ENCODE data around the gene DNAH1. TPM values are rescaled to one million over a fixed set of nuclear protein-coding genes. Genes with fewer than 3 reads are reported as not detected.

DNAH1 gene
- total RNA-seq, 2 donors from 2014 or later = 7.0 to 9.1 TPM

- H3K27ac ChIP-seq = no peak overlapping the region
- H3K4me1 ChIP-seq = peaks cover 3% of the 10 kb centered on the region
Measured at GRCh38 chr3:52305926-52306325, 10.2 kb upstream of the DNAH1 start.

GRCh38 chr3:52306978-52307377, 9.1 kb upstream of the DNAH1 start:
- Histone ChIP-seq H3K27me3 (no peaks in the 10 kb centered on the region), H3K27ac (no peak overlapping the region), H3K4me3 (no peak overlapping the region), H3K9ac (ENCODE audit: low read depth in 2 of 2, low read length in 2 of 2) (no peak overlapping the region), H3K9me3 (no peaks in the 10 kb centered on the region), H3K36me3 (no peaks in the 10 kb centered on the region), H3K4me1 (peaks cover 3% of the 10 kb centered on the region)
- intact Hi-C loops (cut with DNase I) = no loop called here
- TF ChIP-seq CTCF (IDR thresholded peaks at IDR 0.05) = no peak
- no peak for DNase-seq

More at GRCh38 chr3:52305926-52306325, 10.2 kb upstream of the DNAH1 start:
- peak; percentile 50 for DNase-seq
- intact Hi-C loops (cut with DNase I) = no loop called here
- Histone ChIP-seq H3K4me3 (no peak overlapping the region), H3K36me3 (no peaks in the 10 kb centered on the region), H3K9ac (ENCODE audit: low read depth in 2 of 2, low read length in 2 of 2) (no peak overlapping the region), H3K9me3 (no peaks in the 10 kb centered on the region), H3K27me3 (no peaks in the 10 kb centered on the region)
- TF ChIP-seq CTCF (IDR thresholded peaks at IDR 0.05) = no peak

GRCh38 chr3:52308308-52308707, 7.8 kb upstream of the DNAH1 start:
- no peak for TF ChIP-seq CTCF (IDR thresholded peaks at IDR 0.05)
- Histone ChIP-seq H3K4me3 (no peak overlapping the region), H3K4me1 (peaks cover 3% of the 10 kb centered on the region), H3K9ac (ENCODE audit: low read depth in 2 of 2, low read length in 2 of 2) (no peak overlapping the region), H3K36me3 (no peaks in the 10 kb centered on the region), H3K27me3 (no peaks in the 10 kb centered on the region), H3K9me3 (no peaks in the 10 kb centered on the region), H3K27ac (no peak overlapping the region)
- DNase-seq = no peak
- intact Hi-C loops (cut with DNase I) = no loop called here

- Histone ChIP-seq H3K4me3 (no peak overlapping the region), H3K27ac (no peak overlapping the region), H3K27me3 (no peaks in the 10 kb centered on the region), H3K36me3 (no peaks in the 10 kb centered on the region), H3K9me3 (no peaks in the 10 kb centered on the region), H3K4me1 (peaks cover 3% of the 10 kb centered on the region), H3K9ac (ENCODE audit: low read depth in 2 of 2, low read length in 2 of 2) (no peak overlapping the region)
- intact Hi-C loops (cut with DNase I) = no loop called here
- TF ChIP-seq CTCF (IDR thresholded peaks at IDR 0.05) = no peak
- DNase-seq = no peak
Measured at GRCh38 chr3:52310861-52311575, 5.1 kb upstream of the DNAH1 start.

GRCh38 chr3:52311576-52312119, 4.5 kb upstream of the DNAH1 start:
- intact Hi-C loops (cut with DNase I) = no loop called here
- peaks cover 3% of the 10 kb centered on the region for H3K4me1 ChIP-seq
- H3K27me3 ChIP-seq = no peaks in the 10 kb centered on the region
- no peak overlapping the region for H3K9ac ChIP-seq (ENCODE audit: low read depth in 2 of 2, low read length in 2 of 2)
- H3K36me3 ChIP-seq = no peaks in the 10 kb centered on the region
- TF ChIP-seq CTCF (IDR thresholded peaks at IDR 0.05) = no peak
- H3K9me3 ChIP-seq = no peaks in the 10 kb centered on the region
- no peak for DNase-seq
- no peak overlapping the region for H3K4me3 ChIP-seq
- no peak overlapping the region for H3K27ac ChIP-seq

Measured in colonic mucosa (tissue), 4 donors.